Measurements from ENCODE around the gene DAGLB. TPM values are rescaled to one million over a fixed set of nuclear protein-coding genes. Genes with fewer than 3 reads are reported as not detected.

Gene DAGLB
- polyA plus RNA-seq, 1 donor (not counting 4 experiments of a cell fraction or from before 2014, with no cell fraction given): 15.5 TPM

- no peak overlapping the region for H3K27ac ChIP-seq (ENCODE audit: control insufficient read depth, insufficient read depth, low read length)
- no peak for FAIRE-seq
- TF ChIP-seq EZH2 (IDR thresholded peaks at IDR 0.05; ENCODE audit: low read length) (no peak), CTCF (optimal IDR thresholded peaks at IDR 0.05 in 1 of 3, IDR thresholded peaks at IDR 0.05 in 1 of 3, conservative IDR thresholded peaks at IDR 0.05 in 1 of 3; ENCODE audit: extremely low read depth in 1 of 3, insufficient read depth in 2 of 3, low read length in 3 of 3) (no peak)
- H3K9me3 ChIP-seq (ENCODE audit: control insufficient read depth, low read depth, low read length): no peaks in the 10 kb centered on the region
- peaks cover 74% of the 10 kb centered on the region for H3K79me2 ChIP-seq (ENCODE audit: control insufficient read depth, insufficient read depth, low read length)
- dilution Hi-C loops (cut with MboI; ENCODE audit: extremely low pct_ligation_motif_present, low sequenced_read_pairs): no loop called here
- no peak overlapping the region for H3K9ac ChIP-seq (ENCODE audit: control insufficient read depth, extremely low read depth, insufficient read depth, low read length)
- H3K4me3 ChIP-seq (ENCODE audit: control insufficient read depth in 2 of 3, extremely low read depth in 1 of 3, insufficient read depth in 2 of 3, low read depth in 1 of 3, low read length in 3 of 3): no peak overlapping the region
- H3K36me3 ChIP-seq (ENCODE audit: control insufficient read depth in 2 of 2, extremely low read depth in 1 of 2, insufficient read depth in 2 of 2, low read length in 2 of 2): peaks cover 7 to 14% of the 10 kb centered on the region in 2 experiments
- H2AFZ ChIP-seq (ENCODE audit: control insufficient read depth, low read length): no peak overlapping the region
- no peaks in the 10 kb centered on the region for H3K9me1 ChIP-seq (ENCODE audit: control insufficient read depth, extremely low read depth, insufficient read depth, low read length)
- H4K20me1 ChIP-seq (ENCODE audit: control insufficient read depth, extremely low read depth, insufficient read depth, low read length): peaks cover 29% of the 10 kb centered on the region
- DNase-seq (ENCODE audit: low read depth, low spot score): no peak
- no peak overlapping the region for H3K4me2 ChIP-seq (ENCODE audit: control insufficient read depth, extremely low read depth, insufficient read depth, low read depth, low read length)
- peaks cover 7% of the 10 kb centered on the region for H3K4me1 ChIP-seq (ENCODE audit: control insufficient read depth, extremely low read depth, insufficient read depth, low read length)
- no peaks in the 10 kb centered on the region for H3K27me3 ChIP-seq (ENCODE audit: control insufficient read depth, extremely low read depth, insufficient read depth, low read length)
These were observed 33.7 kb upstream of the DAGLB start for GRCh38 chr7:6481445-6481844.

GRCh38 chr7:6480323-6480660 is 32.5 kb upstream of the DAGLB start:
- Histone ChIP-seq H3K9ac (ENCODE audit: control insufficient read depth, extremely low read depth, insufficient read depth, low read length) (no peak overlapping the region), H3K27me3 (ENCODE audit: control insufficient read depth, extremely low read depth, insufficient read depth, low read length) (no peaks in the 10 kb centered on the region), H2AFZ (ENCODE audit: control insufficient read depth, low read length) (no peak overlapping the region), H3K4me1 (ENCODE audit: control insufficient read depth, extremely low read depth, insufficient read depth, low read length) (peaks cover 7% of the 10 kb centered on the region), H3K9me3 (ENCODE audit: control insufficient read depth, low read depth, low read length) (no peaks in the 10 kb centered on the region), H3K27ac (ENCODE audit: control insufficient read depth, insufficient read depth, low read length) (no peak overlapping the region), H3K4me2 (ENCODE audit: control insufficient read depth, extremely low read depth, insufficient read depth, low read depth, low read length) (no peak overlapping the region), H3K4me3 (ENCODE audit: control insufficient read depth in 2 of 3, extremely low read depth in 1 of 3, insufficient read depth in 2 of 3, low read depth in 1 of 3, low read length in 3 of 3) (no peak overlapping the region), H3K36me3 (ENCODE audit: control insufficient read depth in 2 of 2, extremely low read depth in 1 of 2, insufficient read depth in 2 of 2, low read length in 2 of 2) (peaks cover 7 to 14% of the 10 kb centered on the region in 2 experiments), H3K9me1 (ENCODE audit: control insufficient read depth, extremely low read depth, insufficient read depth, low read length) (no peaks in the 10 kb centered on the region), H3K79me2 (ENCODE audit: control insufficient read depth, insufficient read depth, low read length) (peaks cover 85% of the 10 kb centered on the region), H4K20me1 (ENCODE audit: control insufficient read depth, extremely low read depth, insufficient read depth, low read length) (peaks cover 34% of the 10 kb centered on the region)
- dilution Hi-C loops (cut with MboI; ENCODE audit: extremely low pct_ligation_motif_present, low sequenced_read_pairs): no loop called here
- TF ChIP-seq CTCF (optimal IDR thresholded peaks at IDR 0.05 in 1 of 3, IDR thresholded peaks at IDR 0.05 in 1 of 3, conservative IDR thresholded peaks at IDR 0.05 in 1 of 3; ENCODE audit: extremely low read depth in 1 of 3, insufficient read depth in 2 of 3, low read length in 3 of 3) (no peak), EZH2 (IDR thresholded peaks at IDR 0.05; ENCODE audit: low read length) (no peak)
- no peak for FAIRE-seq
- DNase-seq (ENCODE audit: low read depth, low spot score): no peak
